ENCODE measurements around the gene EBF3. TPM values are rescaled to one million over a fixed set of nuclear protein-coding genes. Genes with fewer than 3 reads are reported as not detected.

EBF3 gene
- total and polyA plus RNA-seq, 9 of the 15 experiments (the other 6 are each of a cell fraction or from before 2014, with no cell fraction given), result not detected

GRCh38 chr10:129918401-129918800 is 45.7 kb downstream of the EBF3 start (continued):
- TF ChIP-seq AFF1 (IDR thresholded peaks at IDR 0.05; ENCODE audit: low read depth in 1 of 2, partially characterized antibody in 2 of 2) (no peak), ZNF431 (CRISPR knock-in tag; IDR thresholded peaks at IDR 0.05) (no peak), DDX20 (tag; IDR thresholded peaks at IDR 0.05; ENCODE audit: low read depth) (no peak), ZNF165 (CRISPR knock-in tag; IDR thresholded peaks at IDR 0.05; ENCODE audit: borderline replicate concordance) (no peak), ZNF197 (CRISPR knock-in tag; IDR thresholded peaks at IDR 0.05; ENCODE audit: low read depth) (no peak), U2AF2 (optimal IDR thresholded peaks at IDR 0.05; ENCODE audit: low read depth, low read length) (no peak), RFX7 (CRISPR knock-in tag; IDR thresholded peaks at IDR 0.05) (no peak), ZNF707 (CRISPR knock-in tag; conservative IDR thresholded peaks at IDR 0.05) (no peak), ZNF77 (CRISPR knock-in tag; IDR thresholded peaks at IDR 0.05) (no peak)
- TF ChIP-seq, protein P1, sequence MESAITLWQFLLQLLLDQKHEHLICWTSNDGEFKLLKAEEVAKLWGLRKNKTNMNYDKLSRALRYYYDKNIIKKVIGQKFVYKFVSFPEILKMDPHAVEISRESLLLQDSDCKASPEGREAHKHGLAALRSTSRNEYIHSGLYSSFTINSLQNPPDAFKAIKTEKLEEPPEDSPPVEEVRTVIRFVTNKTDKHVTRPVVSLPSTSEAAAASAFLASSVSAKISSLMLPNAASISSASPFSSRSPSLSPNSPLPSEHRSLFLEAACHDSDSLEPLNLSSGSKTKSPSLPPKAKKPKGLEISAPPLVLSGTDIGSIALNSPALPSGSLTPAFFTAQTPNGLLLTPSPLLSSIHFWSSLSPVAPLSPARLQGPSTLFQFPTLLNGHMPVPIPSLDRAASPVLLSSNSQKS (CRISPR knock-in tag; IDR thresholded peaks at IDR 0.05), result no peak
